GM23338 (cell line): Measurements from ENCODE around the gene NDST1. TPM values are rescaled to one million over a fixed set of nuclear protein-coding genes. Genes with fewer than 3 reads are reported as not detected.
"Not testable (repeated sequence)": the region's sequence is repeated elsewhere in the genome, so short reads cannot be mapped to it uniquely, and the experiment has no call there.

Source experiments
- ATAC-seq: fragments of 200-7000 bp; cut with Tn5 transposase; 3 replicates; pipeline ENCODE4 v1.9.1; 2020
- DNase-seq: peaks from one replicate; pipeline ENCODE4 v3.0.0-alpha.2; 2015; ENCODE audit warnings: low spot score
- H2AFZ ChIP-seq: fragments of 200-600 bp; sonication (generic); 2 replicates; pipeline ENCODE4 v1.8.0; 2016; ENCODE audit warnings: antibody characterized with exemption, mild to moderate bottlenecking, moderate library complexity
- H3F3A ChIP-seq: fragments of 200-600 bp; sonication (generic); replicated peaks from 2 replicates; pipeline ENCODE4 v1.8.0; 2017; ENCODE audit warnings: antibody characterized with exemption, mixed run types, low read depth
- H3K27ac ChIP-seq: fragments of 200-600 bp; sonication (generic); 2 replicates; pipeline ENCODE4 v1.6.1; 2016; ENCODE audit warnings: low read depth
- H3K27me3 ChIP-seq: fragments of 200-600 bp; sonication (generic); 2 replicates; pipeline ENCODE4 v1.8.0; 2016; ENCODE audit warnings: mild to moderate bottlenecking, mixed run types, moderate library complexity; ENCODE audit not compliant: insufficient read depth
- H3K36me3 ChIP-seq: fragments of 200-600 bp; sonication (generic); 2 replicates; pipeline ENCODE4 v1.8.0; 2016; ENCODE audit warnings: mild to moderate bottlenecking; ENCODE audit not compliant: insufficient read depth
- H3K4me1 ChIP-seq: fragments of 200-600 bp; sonication (generic); 2 replicates; pipeline ENCODE4 v1.8.0; 2016; ENCODE audit warnings: mild to moderate bottlenecking, moderate library complexity; ENCODE audit not compliant: insufficient read depth
- H3K4me2 ChIP-seq: fragments of 200-600 bp; sonication (generic); 2 replicates; pipeline ENCODE4 v1.7.1; 2017; ENCODE audit warnings: mixed run types
- H3K4me3 ChIP-seq: fragments of 200-600 bp; sonication (generic); 2 replicates; pipeline ENCODE4 v1.6.1; 2016; ENCODE audit warnings: mixed run types
- H3K79me2 ChIP-seq: fragments of 200-600 bp; sonication (generic); replicated peaks from 2 replicates; pipeline ENCODE4 v1.8.0; 2017; ENCODE audit warnings: mild to moderate bottlenecking; ENCODE audit not compliant: insufficient read depth
- H3K9me2 ChIP-seq: fragments of 200-600 bp; sonication (generic); 2 replicates; pipeline ENCODE4 v1.8.0; 2017; ENCODE audit not compliant: insufficient read depth
- H4K20me1 ChIP-seq: fragments of 200-600 bp; sonication (generic); replicated peaks from 2 replicates; pipeline ENCODE4 v1.8.0; 2017; ENCODE audit warnings: mild to moderate bottlenecking; ENCODE audit not compliant: insufficient read depth
- H3K27ac Mint-ChIP-seq: 2 replicates; pipeline ENCODE4 v1.8.0; 2020; ENCODE audit warnings: inconsistent platforms, mild to moderate bottlenecking, moderate library complexity, mixed read lengths
- H3K27me3 Mint-ChIP-seq: 3 replicates; pipeline ENCODE4 v1.8.0; 2022; ENCODE audit warnings: low read depth, mild to moderate bottlenecking, moderate library complexity, mixed read lengths, inconsistent platforms; ENCODE audit not compliant: insufficient read depth, poor library complexity
- H3K36me3 Mint-ChIP-seq: 3 replicates; pipeline ENCODE4 v1.8.0; 2021; ENCODE audit warnings: low read depth, mild to moderate bottlenecking, inconsistent platforms, moderate library complexity, mixed read lengths
- H3K4me1 Mint-ChIP-seq: 3 replicates; pipeline ENCODE4 v1.8.0; 2020; ENCODE audit warnings: mild to moderate bottlenecking, inconsistent platforms, mixed read lengths
- H3K4me3 Mint-ChIP-seq: 3 replicates; pipeline ENCODE4 v1.8.0; 2021; ENCODE audit warnings: moderate library complexity, mild to moderate bottlenecking, inconsistent platforms, mixed read lengths
- H3K9me3 Mint-ChIP-seq: 3 replicates; pipeline ENCODE4 v1.8.0; 2020; ENCODE audit warnings: moderate library complexity, mild to moderate bottlenecking, inconsistent platforms, mixed read lengths
- CREB1 ChIP-seq: fragments of 250-450 bp; sonication (Bioruptor Pico); IDR thresholded peaks from 2 replicates; pipeline ENCODE4 v1.5.0; 2020; ENCODE audit warnings: low read depth, mild to moderate bottlenecking, moderate library complexity
- ETS1 ChIP-seq: IDR thresholded peaks from 2 replicates; pipeline ENCODE4 v1.6.1; 2016; ENCODE audit warnings: antibody characterized with exemption
- EZH2phosphoT487 ChIP-seq: fragments of 200-600 bp; sonication (generic); IDR thresholded peaks from one replicate; pipeline ENCODE4 v1.8.1; 2018; ENCODE audit warnings: antibody characterized with exemption; ENCODE audit not compliant: unreplicated experiment
- JUNB ChIP-seq: IDR thresholded peaks from one replicate; pipeline ENCODE4 v1.6.1; 2016; ENCODE audit warnings: antibody characterized with exemption; ENCODE audit not compliant: unreplicated experiment
- ZNF114 ChIP-seq: fragments of 250-450 bp; sonication (Bioruptor Pico); IDR thresholded peaks from 2 replicates; pipeline ENCODE4 v1.5.0; 2020; ENCODE audit warnings: mild to moderate bottlenecking, moderate library complexity
- polyA plus RNA-seq: library from polyadenylated mRNA; unstranded; fragments of >200 nt; fragmentation: Nextera tagmentation; extraction: Ambion mirVana; gene quantifications from 2 replicates; pipeline ENCODE4 v1.2.1, GENCODE V29; 2016
- total RNA-seq: library from RNA; depleted of rRNA; stranded (reverse); fragments of >200 nt; shearing (Covaris generic); gene quantifications from 2 replicates; pipeline ENCODE4 v1.2.3, GENCODE V29; 2014

Gene NDST1
- total and polyA plus RNA-seq, 2 experiments from 2014 or later, result 7.3 to 85.0 TPM

GRCh38 chr5:150517272-150518152 lies 9.6 kb downstream of the NDST1 start:
- no peaks in the 10 kb centered on the region for H3K9me3 Mint-ChIP-seq
- Histone ChIP-seq H3F3A (0 out of 2 replicates have a peak, but pooled peaks cover 3% of the 10 kb centered on the region), H3K4me1 (peaks cover 9% of the 10 kb centered on the region; the same call in 1 of the 2 replicates), H3K27me3 (no peaks in the 10 kb centered on the region), H3K79me2 (peaks cover 85% of the 10 kb centered on the region), H2AFZ (no peak overlapping the region), H3K27ac (0 out of 2 replicates have a peak overlapping the region, but pooled peaks have one; percentile 19), H3K9me2 (no peaks in the 10 kb centered on the region), H3K4me2 (no peak overlapping the region), H3K36me3 (no peaks in the 10 kb centered on the region), H3K4me3 (no peak overlapping the region), H4K20me1 (peaks cover 31% of the 10 kb centered on the region)
- no peak; the same call in 2 of the 3 replicates for ATAC-seq
- no peak overlapping the region for H3K4me3 Mint-ChIP-seq
- peaks cover 13% of the 10 kb centered on the region for H3K36me3 Mint-ChIP-seq
- peaks cover 16% of the 10 kb centered on the region for H3K27me3 Mint-ChIP-seq
- no peak overlapping the region for H3K27ac Mint-ChIP-seq
- TF ChIP-seq EZH2phosphoT487, result no peak
- peaks cover 38% of the 10 kb centered on the region for H3K4me1 Mint-ChIP-seq
- no peak for DNase-seq

GRCh38 chr5:150518712-150519559 lies 11.0 kb downstream of the NDST1 start:
- Mint-ChIP-seq H3K36me3 (peaks cover 15% of the 10 kb centered on the region), H3K4me1 (peaks cover 46% of the 10 kb centered on the region), H3K27ac (peak overlapping the region; percentile 34; the same call in 1 of the 2 replicates)
- not testable (repeated sequence) for H3K27ac ChIP-seq, H3F3A ChIP-seq, H3K27me3 ChIP-seq, H3K36me3 ChIP-seq, ATAC-seq, H3K4me3 Mint-ChIP-seq, H3K4me2 ChIP-seq, H3K4me3 ChIP-seq, DNase-seq, H3K9me2 ChIP-seq, H3K9me3 Mint-ChIP-seq, H2AFZ ChIP-seq, H3K27me3 Mint-ChIP-seq
- Histone ChIP-seq H4K20me1 (peaks cover 29% of the 10 kb centered on the region), H3K79me2 (peaks cover 80% of the 10 kb centered on the region), H3K4me1 (peaks cover 12% of the 10 kb centered on the region; the same call in 1 of the 2 replicates)

GRCh38 chr5:150519560-150519945 lies 11.6 kb downstream of the NDST1 start:
- no peaks in the 10 kb centered on the region; the same call in 1 of the 2 replicates for H3F3A ChIP-seq
- H3K36me3 ChIP-seq, result no peaks in the 10 kb centered on the region
- Mint-ChIP-seq H3K27me3 (peaks cover 7% of the 10 kb centered on the region), H3K4me3 (no peak overlapping the region), H3K4me1 (peaks cover 48% of the 10 kb centered on the region), H3K36me3 (peaks cover 15% of the 10 kb centered on the region), H3K9me3 (no peaks in the 10 kb centered on the region), H3K27ac (no peak overlapping the region)
- H3K27ac ChIP-seq, result no peak overlapping the region
- no peak overlapping the region for H2AFZ ChIP-seq
- no peak overlapping the region for H3K4me3 ChIP-seq
- H3K9me2 ChIP-seq, result no peaks in the 10 kb centered on the region
- no peak for ATAC-seq
- H3K4me2 ChIP-seq, result no peak overlapping the region
- DNase-seq, result no peak
- H3K79me2 ChIP-seq, result peaks cover 80% of the 10 kb centered on the region
- H4K20me1 ChIP-seq, result peaks cover 22% of the 10 kb centered on the region
- H3K27me3 ChIP-seq, result no peaks in the 10 kb centered on the region
- peaks cover 18% of the 10 kb centered on the region; the same call in 1 of the 2 replicates for H3K4me1 ChIP-seq
- no peak for TF ChIP-seq CREB1
- TF ChIP-seq ZNF114 (CRISPR knock-in tag), result no peak
- no peak for TF ChIP-seq ETS1
- TF ChIP-seq JUNB, result no peak
